ENCODE results near the gene C1orf198.

DNA sequence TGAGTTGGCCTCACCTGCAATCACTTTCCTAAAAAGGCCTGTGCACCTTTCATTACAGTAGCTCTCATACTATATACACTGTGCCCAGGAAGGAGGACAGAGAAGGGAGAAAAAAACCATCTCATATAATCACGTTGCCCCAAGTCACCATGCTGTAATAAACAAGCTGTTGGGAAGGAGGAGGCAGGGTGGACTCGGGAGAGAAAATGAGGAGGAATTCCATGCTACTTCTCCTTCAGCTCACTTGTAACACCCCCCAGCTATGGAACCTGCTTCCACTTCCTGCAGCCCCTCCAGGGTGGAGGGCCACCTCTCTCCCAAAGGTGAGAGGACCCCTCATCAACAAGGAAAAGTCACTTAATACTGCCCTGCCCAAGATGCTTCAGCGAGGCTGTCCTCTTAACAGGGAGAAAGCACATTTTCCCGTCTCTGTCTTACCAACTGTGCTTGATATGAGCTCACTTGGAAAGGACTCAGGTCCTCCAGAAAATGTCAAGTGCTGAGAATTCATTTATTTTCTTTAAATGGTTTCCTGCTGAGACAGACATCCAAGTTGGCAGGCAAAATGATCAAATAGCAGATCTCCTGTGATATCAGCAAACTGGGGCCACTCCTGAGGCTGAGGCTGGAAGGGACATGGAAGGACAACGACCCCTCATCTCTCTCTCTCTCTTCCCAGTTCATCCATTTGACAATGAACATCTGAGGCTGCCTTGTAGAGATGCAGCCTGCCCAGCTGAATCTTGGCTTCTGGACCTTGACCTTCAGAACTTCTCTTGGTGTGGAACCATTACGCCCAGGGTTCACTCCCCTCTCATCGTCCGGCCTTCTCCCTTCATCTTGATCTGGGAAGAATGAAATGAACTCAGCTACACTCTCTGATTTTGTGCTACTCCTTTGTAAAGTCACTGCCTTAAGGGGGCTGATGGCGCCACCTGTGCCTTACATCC, 67.2 kb downstream of the C1orf198 start:
- TF ChIP-seq YY1 (IDR thresholded peaks at IDR 0.05; ENCODE audit: insufficient read depth, insufficient read length) (no peak), SUZ12 (IDR thresholded peaks at IDR 0.05; ENCODE audit: extremely low read depth, insufficient read depth, insufficient read length) (no peak)
